Activated naive CD4-positive, alpha-beta T cell treated with anti-CD3 and anti-CD28 coated beads, Interleukin-2, amount 50 U/mL, for 16 hours (primary cell): ENCODE results near the gene C10orf67.
"Not testable (repeated sequence)": the region's sequence is repeated elsewhere in the genome, so short reads cannot be mapped to it uniquely, and the experiment has no call there.

Experiments
- DNase-seq: peaks from one replicate; pipeline ENCODE4 v3.0.0-alpha.2; 2020

The C10orf67 gene

DNA sequence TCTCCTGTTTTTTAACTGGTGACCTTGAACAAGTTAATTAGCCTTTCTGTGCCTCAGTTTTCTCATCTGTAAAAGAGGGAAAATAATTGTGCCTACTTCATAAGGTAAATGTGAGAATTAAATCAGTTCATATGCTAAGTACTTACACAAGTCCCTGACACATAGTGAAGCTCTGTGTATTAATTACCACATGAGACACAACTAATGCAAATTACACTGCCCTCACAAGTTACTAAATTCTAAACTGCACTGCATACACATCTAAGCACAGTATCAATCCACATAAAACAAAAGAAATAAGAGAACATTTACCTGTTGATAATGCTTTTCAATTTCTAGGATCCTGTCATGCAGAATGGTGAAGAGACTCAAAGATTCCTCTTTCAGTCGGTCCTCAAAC lies 22.5 kb downstream of the C10orf67 start:
- DNase-seq: no peak

GRCh38 chr10:23319835-23320234 lies 24.8 kb downstream of the C10orf67 start:
- DNase-seq: no peak

GRCh38 chr10:23318359-23318758 lies 26.2 kb downstream of the C10orf67 start:
- DNase-seq: no peak

- no peak for DNase-seq
Measured at GRCh38 chr10:23317416-23317815, 27.2 kb downstream of the C10orf67 start.

DNA sequence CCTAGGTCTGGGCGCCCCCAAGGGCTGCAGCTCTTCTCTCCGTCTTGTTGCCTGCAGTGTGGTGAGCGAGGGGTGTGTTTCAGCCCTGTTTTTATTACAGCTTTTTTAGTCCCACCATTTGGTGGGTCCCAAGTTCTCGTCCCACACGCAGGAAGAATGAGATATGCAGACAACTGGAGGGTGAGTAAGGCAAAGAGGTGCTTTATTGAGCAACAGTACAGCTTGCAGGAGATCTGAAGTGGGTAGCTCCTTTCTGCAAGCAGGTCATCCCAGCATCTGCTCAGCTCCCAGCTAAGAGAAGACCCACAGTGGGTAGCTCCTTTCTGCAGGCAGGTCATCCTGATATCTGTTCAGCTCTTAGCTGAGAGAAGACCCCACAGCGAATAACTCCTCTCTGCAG lies 28.2 kb downstream of the C10orf67 start:
- DNase-seq: no peak

DNA sequence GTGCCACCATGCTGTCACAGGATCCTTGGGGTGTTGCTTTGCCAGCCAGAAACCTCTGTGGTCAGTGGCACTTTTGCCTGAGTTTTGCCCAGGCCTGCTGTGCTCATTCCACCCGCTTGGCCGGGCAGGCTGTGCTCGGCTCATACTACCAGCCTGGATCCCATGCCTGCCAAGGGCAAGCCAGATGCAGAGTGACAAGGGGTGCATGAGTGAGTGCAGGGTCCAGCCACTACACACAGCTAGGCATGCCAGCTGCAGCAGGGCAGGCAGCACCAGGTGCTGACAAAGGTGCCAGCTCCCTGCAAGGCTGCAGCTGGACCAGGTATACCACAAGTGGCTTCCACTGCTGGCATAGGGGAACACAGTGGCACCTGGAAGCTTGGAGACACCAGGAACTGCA lies 28.6 kb downstream of the C10orf67 start:
- DNase-seq: no peak

GRCh38 chr10:23314835-23315239 lies 29.8 kb downstream of the C10orf67 start:
- peak; percentile 41 for DNase-seq

DNA sequence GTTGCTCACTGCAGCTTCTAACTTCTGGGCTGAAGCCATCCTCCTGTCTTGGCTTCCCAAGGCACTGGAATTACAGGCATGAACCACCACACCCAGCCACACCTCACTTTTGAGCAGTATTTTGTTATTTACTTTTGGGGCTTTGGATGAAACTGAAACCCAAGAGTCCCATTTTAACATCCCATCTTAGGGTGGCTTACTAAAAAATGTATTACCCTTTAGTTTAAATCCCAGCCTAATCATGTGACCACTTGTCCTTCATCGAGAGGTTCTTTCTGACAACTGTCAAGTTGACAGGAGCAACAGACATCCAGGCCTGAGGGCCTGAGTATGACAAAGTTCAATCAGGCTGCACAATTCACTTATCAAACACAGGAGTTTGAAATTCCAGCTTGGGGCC lies 33.6 kb downstream of the C10orf67 start:
- no peak for DNase-seq

DNA sequence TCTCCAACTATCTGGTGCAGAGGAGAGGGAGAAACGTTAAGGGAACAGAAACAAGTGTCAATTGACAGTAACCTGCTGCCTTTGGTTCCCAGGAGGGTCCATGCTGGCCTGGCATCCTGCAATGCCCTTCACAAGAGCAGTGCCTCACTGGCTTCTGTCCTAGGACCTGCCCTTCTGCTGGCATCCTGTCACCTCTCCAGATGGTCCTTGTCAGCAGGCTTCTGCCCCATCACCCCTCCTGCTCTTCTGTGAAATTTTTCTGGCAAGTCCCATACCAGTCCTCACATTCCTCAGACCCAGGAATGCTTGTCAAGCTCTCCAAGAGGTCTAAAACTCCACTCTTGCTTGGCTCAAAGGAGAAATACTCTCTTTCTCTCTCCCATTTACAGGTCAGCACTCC lies 34.2 kb downstream of the C10orf67 start:
- DNase-seq: no peak

- not testable (repeated sequence) for DNase-seq
Measured at GRCh38 chr10:23299961-23300360, 44.6 kb downstream of the C10orf67 start.

DNA sequence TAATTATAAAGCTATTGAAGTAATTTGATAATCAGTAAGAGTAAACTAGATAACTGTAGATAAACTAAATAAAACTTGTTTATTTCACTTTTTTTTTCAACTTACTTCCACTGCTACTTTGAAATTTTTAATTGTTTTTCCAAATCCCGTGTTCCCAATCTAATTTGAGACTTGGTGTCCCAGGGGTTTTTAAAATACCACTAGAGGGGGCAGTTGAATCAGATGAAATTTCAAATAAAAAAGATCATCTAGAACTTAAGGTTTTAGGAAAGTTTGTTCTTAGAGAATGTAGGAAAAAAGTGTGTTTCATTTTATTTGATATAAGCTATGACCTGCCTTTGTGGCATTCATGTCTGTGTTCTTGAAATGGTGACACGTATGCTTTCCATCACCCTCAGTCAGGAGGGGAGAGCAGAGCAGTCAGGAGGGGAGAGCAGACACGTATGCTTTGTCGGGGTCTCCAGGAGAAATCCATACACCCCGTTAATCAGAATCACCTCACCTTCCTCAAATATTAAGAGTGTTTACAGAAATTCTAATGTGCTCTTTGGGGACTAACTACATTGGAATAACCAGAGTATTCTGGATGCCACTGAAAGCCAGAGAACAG lies 49.9 kb downstream of the C10orf67 start:
- no peak for DNase-seq

DNA sequence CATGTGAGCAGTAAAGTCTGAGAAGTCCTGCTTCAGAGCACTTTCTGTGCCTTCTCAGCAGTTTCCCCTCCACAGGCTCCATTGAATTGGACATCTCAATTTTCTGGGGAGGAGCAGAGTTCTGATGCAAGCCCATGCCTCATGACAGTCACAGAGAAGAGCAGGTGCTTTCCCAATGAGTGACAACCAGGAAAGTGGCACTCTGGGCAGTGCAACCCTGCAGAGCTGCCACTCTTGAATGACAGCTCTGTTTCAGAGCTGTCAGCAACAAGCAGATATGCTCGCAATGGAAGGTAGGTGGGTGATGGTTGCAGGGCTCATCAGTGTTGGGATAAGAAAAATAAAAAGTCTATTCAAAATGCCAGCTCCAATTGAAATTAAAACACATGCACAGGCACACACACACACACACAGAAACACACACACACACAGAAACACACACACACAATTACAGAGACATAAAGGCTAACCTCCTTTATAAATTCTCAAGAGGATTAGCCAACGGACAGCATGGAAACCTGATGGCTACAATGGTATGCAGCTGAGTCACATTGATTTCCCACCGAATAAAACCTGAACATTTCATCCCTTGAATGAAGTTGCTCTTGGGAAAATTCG lies 50.5 kb downstream of the C10orf67 start:
- DNase-seq: no peak

- peak; percentile 31 for DNase-seq
Measured at GRCh38 chr10:23293145-23293724, 51.4 kb downstream of the C10orf67 start.

GRCh38 chr10:23291551-23292334 lies 52.9 kb downstream of the C10orf67 start:
- DNase-seq: no peak

GRCh38 chr10:23284674-23285335 lies 59.8 kb downstream of the C10orf67 start:
- DNase-seq: no peak

GRCh38 chr10:23284155-23284554 lies 60.4 kb downstream of the C10orf67 start:
- DNase-seq: no peak

GRCh38 chr10:23283680-23284079 lies 60.9 kb downstream of the C10orf67 start:
- DNase-seq: no peak

DNA sequence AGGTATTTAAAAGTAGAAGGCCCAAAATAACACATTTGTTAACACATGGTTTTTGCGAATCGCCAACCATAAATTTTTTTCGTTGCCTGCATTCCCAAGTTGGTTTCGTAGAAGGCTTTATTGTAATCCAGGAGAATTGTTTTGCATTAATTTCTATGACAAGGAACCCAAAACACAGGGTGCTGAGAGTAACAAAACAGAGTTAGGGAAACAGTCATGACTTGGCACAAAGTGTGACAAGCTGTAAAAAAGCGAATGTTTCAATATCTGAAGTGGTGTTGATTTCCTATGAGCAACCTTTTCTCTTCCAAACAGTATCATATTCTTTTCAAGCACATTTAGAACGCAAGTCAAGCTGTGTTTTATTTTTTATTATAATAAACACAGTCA lies 63.6 kb downstream of the C10orf67 start:
- no peak for DNase-seq

- no peak for DNase-seq
Measured at GRCh38 chr10:23280419-23281043, 64.1 kb downstream of the C10orf67 start.

DNA sequence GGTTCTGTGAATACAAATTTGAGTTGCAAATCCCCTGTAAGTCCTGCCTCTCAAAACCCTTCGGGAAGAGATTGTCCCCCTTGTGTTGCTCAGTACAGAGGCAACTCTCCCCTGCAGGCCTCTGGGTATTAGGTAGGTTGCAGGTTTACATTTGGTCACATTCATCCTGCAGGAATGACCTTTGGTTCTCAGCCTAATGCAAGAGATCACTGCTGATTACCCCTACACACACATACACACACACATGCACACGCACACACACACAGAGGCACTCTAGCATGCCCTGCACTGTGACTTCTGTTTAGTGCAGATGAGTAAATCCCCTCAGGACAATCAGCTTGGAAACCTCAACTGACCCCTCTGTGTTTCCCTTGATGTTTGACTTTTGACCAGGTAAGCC lies 69.2 kb downstream of the C10orf67 start:
- DNase-seq: no peak

DNA sequence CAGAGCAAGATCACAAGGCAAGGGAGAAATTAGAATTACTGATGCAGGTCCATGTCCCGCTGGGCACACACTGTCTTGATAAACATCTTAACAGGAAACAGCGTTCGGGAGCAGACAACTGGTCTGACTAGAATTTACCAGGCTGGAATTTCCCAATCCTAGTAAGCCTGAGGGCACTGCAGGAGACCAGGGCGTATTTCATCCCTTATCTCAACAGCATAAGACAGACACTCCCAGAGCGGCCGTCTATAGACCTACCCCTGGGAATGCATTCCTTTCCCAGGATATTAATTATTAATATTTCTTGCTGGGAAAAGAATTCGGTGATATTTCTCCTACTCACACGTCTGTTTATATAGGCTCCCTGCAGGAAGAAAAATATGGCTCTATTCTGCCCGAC lies 70.4 kb downstream of the C10orf67 start:
- DNase-seq: not testable (repeated sequence)

- DNase-seq: no peak
Measured at GRCh38 chr10:23270531-23270930, 74.1 kb downstream of the C10orf67 start.
